Pulmonary artery endothelial cell (primary cell): ENCODE measurements around the gene TXNDC8. TPM values are rescaled to one million over a fixed set of nuclear protein-coding genes. Genes with fewer than 3 reads are reported as not detected.
"Not testable (repeated sequence)": the region's sequence is repeated elsewhere in the genome, so short reads cannot be mapped to it uniquely, and the experiment has no call there.

Experiments used
- DNase-seq: peaks from one replicate; pipeline ENCODE4 v3.0.0-alpha.2; 2011; ENCODE audit warnings: low read depth, low spot score
- total RNA-seq: library from RNA; depleted of rRNA; stranded (reverse); fragments of >200 nt; gene quantifications from 2 replicates; pipeline ENCODE4 v1.2.3, GENCODE V29; 2014

The TXNDC8 gene
- total RNA-seq, 1 donor from 2014 or later: not detected

GRCh38 chr9:110327716-110328115 is 9.9 kb downstream of the TXNDC8 start:
- no peak for DNase-seq

- no peak for DNase-seq
Measured at GRCh38 chr9:110323818-110324217, 13.8 kb downstream of the TXNDC8 start.

GRCh38 chr9:110320651-110321445 is 16.8 kb downstream of the TXNDC8 start:
- no peak for DNase-seq

- no peak for DNase-seq
Measured at GRCh38 chr9:110319781-110320492, 17.7 kb downstream of the TXNDC8 start.

GRCh38 chr9:110317911-110318310 is 19.8 kb downstream of the TXNDC8 start:
- no peak for DNase-seq

- DNase-seq: no peak
Measured at GRCh38 chr9:110316261-110317075, 21.2 kb downstream of the TXNDC8 start.

GRCh38 chr9:110311978-110312377 is 25.7 kb downstream of the TXNDC8 start:
- DNase-seq: not testable (repeated sequence)

- no peak for DNase-seq
Measured at GRCh38 chr9:110309681-110310080, 28.0 kb downstream of the TXNDC8 start.

- no peak for DNase-seq
Measured at GRCh38 chr9:110308633-110309038, 29.0 kb downstream of the TXNDC8 start.

- DNase-seq: no peak
Measured at GRCh38 chr9:110307191-110307590, 30.5 kb downstream of the TXNDC8 start.

GRCh38 chr9:110303133-110303532 is 34.5 kb downstream of the TXNDC8 start:
- no peak for DNase-seq

- no peak for DNase-seq
Measured at GRCh38 chr9:110298043-110298605, 39.5 kb downstream of the TXNDC8 start.

GRCh38 chr9:110293248-110293647 is 44.4 kb downstream of the TXNDC8 start:
- no peak for DNase-seq

- DNase-seq: no peak
Measured at GRCh38 chr9:110291921-110292557, 45.6 kb downstream of the TXNDC8 start.

- no peak for DNase-seq
Measured at GRCh38 chr9:110290001-110290400, 47.7 kb downstream of the TXNDC8 start.

GRCh38 chr9:110288503-110288902 is 49.2 kb downstream of the TXNDC8 start:
- no peak for DNase-seq

GRCh38 chr9:110287289-110287680 is 50.4 kb downstream of the TXNDC8 start:
- no peak for DNase-seq

- no peak for DNase-seq
Measured at GRCh38 chr9:110284211-110284844, 53.3 kb downstream of the TXNDC8 start.

GRCh38 chr9:110283751-110284150 is 53.9 kb downstream of the TXNDC8 start:
- no peak for DNase-seq

GRCh38 chr9:110282739-110283081 is 55.0 kb downstream of the TXNDC8 start:
- no peak for DNase-seq
